Activated naive CD4-positive, alpha-beta T cell treated with Interleukin-2 at 50 U/mL for 16 hours (primary cell): ENCODE measurements around the gene SLC29A1.
"Not testable (repeated sequence)": the region's sequence is repeated elsewhere in the genome, so short reads cannot be mapped to it uniquely, and the experiment has no call there.

Experiments used
- DNase-seq: peaks from one replicate; pipeline ENCODE4 v3.0.0-alpha.2; 2020

The SLC29A1 gene

GRCh38 chr6:44224029-44224964 is 902 bp downstream of the SLC29A1 start:
- DNase-seq: peak; percentile 17

- no peak for DNase-seq
These were observed 1.5 kb downstream of the SLC29A1 start for GRCh38 chr6:44224965-44225305.

GRCh38 chr6:44225579-44226325 is 2.4 kb downstream of the SLC29A1 start:
- no peak for DNase-seq

GRCh38 chr6:44226368-44227147 is 3.2 kb downstream of the SLC29A1 start:
- DNase-seq: no peak

- DNase-seq: no peak
These were observed 3.9 kb downstream of the SLC29A1 start for GRCh38 chr6:44227148-44227793.

GRCh38 chr6:44228031-44228430 is 4.6 kb downstream of the SLC29A1 start:
- DNase-seq: no peak

GRCh38 chr6:44228433-44228832 is 5.0 kb downstream of the SLC29A1 start:
- no peak for DNase-seq

- no peak for DNase-seq
These were observed 5.4 kb downstream of the SLC29A1 start for GRCh38 chr6:44228836-44229235.

GRCh38 chr6:44229376-44230033 is 6.1 kb downstream of the SLC29A1 start:
- DNase-seq: no peak

GRCh38 chr6:44230034-44230675 is 6.8 kb downstream of the SLC29A1 start:
- DNase-seq: no peak

- not testable (repeated sequence) for DNase-seq
These were observed 8.0 kb downstream of the SLC29A1 start for GRCh38 chr6:44231426-44231825.

- DNase-seq: no peak
These were observed 9.5 kb downstream of the SLC29A1 start for GRCh38 chr6:44232676-44233566.

- DNase-seq: no peak
These were observed 10.2 kb downstream of the SLC29A1 start for GRCh38 chr6:44233567-44234100.

GRCh38 chr6:44234101-44235025 is 11.0 kb downstream of the SLC29A1 start:
- DNase-seq: no peak

GRCh38 chr6:44235269-44235668 is 11.9 kb downstream of the SLC29A1 start:
- no peak for DNase-seq

- no peak for DNase-seq
These were observed 12.6 kb downstream of the SLC29A1 start for GRCh38 chr6:44235891-44236516.

GRCh38 chr6:44237021-44237812 is 13.8 kb downstream of the SLC29A1 start:
- DNase-seq: peak; percentile 68
